Neutrophil (primary cell): ENCODE measurements around the gene CISTR.

Experiments
- H3K27ac ChIP-seq: fragments of 200-600 bp; sonication (generic); 2 replicates; pipeline ENCODE4 v1.5.1; 2016; ENCODE audit warnings: mild to moderate bottlenecking, moderate library complexity
- H3K27me3 ChIP-seq: fragments of 200-600 bp; sonication (generic); 2 replicates; pipeline ENCODE4 v1.6.0; 2016; ENCODE audit warnings: mild to moderate bottlenecking
- H3K36me3 ChIP-seq: fragments of 200-600 bp; sonication (generic); 2 replicates; pipeline ENCODE4 v1.5.1; 2017
- H3K4me1 ChIP-seq, 2 experiments: fragments of 200-600 bp in 1 of 2; sonication (generic) in 1 of 2; 1 replicate in 1 of 2; 2 replicates in 1 of 2; pipeline versions ENCODE4 v1.5.1 to v1.6.1; 2013 to 2016; ENCODE audit warnings: low read depth in 1 of 2, low read length in 1 of 2, mild to moderate bottlenecking in 1 of 2, moderate library complexity in 1 of 2; ENCODE audit not compliant: control insufficient read depth in 1 of 2, insufficient read depth in 1 of 2
- H3K4me3 ChIP-seq, 2 experiments: fragments of 200-600 bp in 1 of 2; sonication (generic) in 1 of 2; 1 replicate in 1 of 2; 2 replicates in 1 of 2; pipeline ENCODE4 v1.5.1; 2013 to 2016; ENCODE audit warnings: low read depth in 1 of 2, low read length in 1 of 2, mild to moderate bottlenecking in 1 of 2, moderate library complexity in 1 of 2
- H3K9me3 ChIP-seq: fragments of 200-600 bp; sonication (generic); 2 replicates; pipeline ENCODE4 v1.5.1; 2016
- TF ChIP-seq, protein P1 (sequence below): fragments of 200-600 bp; sonication (generic); IDR thresholded peaks from 2 replicates; pipeline ENCODE4 v1.5.1; 2016; ENCODE audit warnings: antibody characterized with exemption

CISTR gene

DNA sequence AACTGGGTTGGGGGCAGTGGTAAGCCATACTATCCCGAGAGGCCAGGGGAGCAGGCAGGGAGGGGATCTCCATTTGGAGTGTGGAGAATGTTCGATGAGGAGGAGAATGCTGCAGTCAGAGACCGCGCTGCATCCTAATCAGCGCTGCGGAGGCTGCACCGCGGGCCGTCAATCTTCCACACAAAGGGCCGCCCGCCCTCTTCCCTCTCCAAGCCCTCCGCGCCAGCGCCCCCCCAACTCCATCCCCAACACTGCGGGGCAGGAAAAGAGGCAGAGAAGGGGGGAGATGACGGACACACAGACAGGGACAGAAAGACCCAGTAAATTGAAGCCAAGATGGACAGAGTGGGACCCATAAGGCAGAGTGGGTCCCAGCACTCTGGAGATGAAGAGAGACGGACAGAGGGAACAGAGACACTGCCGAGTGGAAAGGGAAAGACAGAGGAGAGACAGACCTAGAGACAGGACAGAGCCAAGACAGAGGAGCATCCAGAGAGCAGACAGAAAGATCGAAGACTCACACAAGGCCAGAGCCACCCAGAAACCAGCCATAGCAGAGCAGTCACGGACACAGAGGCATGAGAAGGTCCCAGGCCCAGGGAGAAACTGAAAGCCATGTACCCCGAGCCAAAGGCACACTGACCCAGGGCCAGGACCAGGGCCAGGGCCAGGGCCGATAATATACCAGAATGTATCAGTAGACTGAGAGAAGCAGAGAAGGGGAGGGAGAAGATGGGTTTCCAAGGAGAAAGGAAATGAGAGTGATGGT lies 3.5 kb downstream of the CISTR start:
- H3K27me3 ChIP-seq: peaks cover 100% of the 10 kb centered on the region

DNA sequence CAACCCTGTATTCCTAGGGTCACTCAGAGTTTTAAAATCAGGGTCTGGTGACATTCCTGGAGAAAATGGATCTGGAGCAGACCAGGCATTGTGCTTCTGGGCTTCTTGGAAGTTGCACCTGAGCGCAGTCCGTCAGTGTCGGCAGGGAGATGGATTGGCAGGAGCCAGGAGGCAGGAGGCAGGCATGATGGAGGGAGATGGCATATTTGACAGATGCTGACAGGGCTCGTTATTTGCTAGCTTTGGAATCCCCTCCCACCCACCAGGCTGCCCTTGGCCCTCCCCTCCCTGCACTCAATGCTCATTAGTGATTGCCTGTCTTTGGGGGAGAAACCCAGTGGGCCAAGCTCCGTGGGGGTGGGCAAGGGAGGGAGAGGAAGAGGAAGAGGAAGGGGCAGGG lies 4.7 kb downstream of the CISTR start:
- Histone ChIP-seq H3K4me1 (peaks cover 16 to 30% of the 10 kb centered on the region in 2 experiments), H3K36me3 (no peaks in the 10 kb centered on the region), H3K27me3 (peaks cover 100% of the 10 kb centered on the region), H3K9me3 (no peaks in the 10 kb centered on the region), H3K4me3 (no peak overlapping the region), H3K27ac (no peak overlapping the region)
- TF ChIP-seq, protein P1, sequence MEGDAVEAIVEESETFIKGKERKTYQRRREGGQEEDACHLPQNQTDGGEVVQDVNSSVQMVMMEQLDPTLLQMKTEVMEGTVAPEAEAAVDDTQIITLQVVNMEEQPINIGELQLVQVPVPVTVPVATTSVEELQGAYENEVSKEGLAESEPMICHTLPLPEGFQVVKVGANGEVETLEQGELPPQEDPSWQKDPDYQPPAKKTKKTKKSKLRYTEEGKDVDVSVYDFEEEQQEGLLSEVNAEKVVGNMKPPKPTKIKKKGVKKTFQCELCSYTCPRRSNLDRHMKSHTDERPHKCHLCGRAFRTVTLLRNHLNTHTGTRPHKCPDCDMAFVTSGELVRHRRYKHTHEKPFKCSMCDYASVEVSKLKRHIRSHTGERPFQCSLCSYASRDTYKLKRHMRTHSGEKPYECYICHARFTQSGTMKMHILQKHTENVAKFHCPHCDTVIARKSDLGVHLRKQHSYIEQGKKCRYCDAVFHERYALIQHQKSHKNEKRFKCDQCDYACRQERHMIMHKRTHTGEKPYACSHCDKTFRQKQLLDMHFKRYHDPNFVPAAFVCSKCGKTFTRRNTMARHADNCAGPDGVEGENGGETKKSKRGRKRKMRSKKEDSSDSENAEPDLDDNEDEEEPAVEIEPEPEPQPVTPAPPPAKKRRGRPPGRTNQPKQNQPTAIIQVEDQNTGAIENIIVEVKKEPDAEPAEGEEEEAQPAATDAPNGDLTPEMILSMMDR: no peak

More for the DNA sequence above, 3.5 kb downstream of the CISTR start:
- TF ChIP-seq, protein P1: no peak
- Histone ChIP-seq H3K4me1 (peaks cover 14 to 30% of the 10 kb centered on the region in 2 experiments), H3K4me3 (no peak overlapping the region), H3K27ac (no peak overlapping the region), H3K36me3 (no peaks in the 10 kb centered on the region), H3K9me3 (no peaks in the 10 kb centered on the region)

DNA sequence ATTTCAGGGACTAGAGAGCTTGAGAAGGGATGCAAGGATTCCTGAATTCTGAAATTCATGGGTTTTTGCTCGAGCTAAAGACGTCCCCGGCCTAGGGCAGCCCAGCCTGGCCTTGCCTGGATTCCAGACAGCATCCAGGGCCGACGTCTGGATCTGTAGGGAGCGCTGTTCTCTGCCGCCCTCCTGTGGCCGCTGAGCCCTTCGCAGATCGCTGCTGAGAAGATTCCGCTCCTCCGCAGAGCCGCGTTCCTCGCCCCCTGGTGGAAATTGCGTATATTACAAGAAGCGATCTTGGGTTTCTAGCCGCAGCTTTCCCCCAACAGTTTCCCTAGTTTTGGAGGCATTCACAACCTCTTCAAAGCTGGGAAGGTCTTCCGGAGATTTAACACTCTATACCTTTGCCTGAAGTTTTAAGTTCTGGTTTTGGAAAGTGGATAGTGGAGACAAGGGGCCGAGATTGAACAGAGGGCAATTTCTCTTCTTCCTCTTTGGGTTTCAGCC lies 5.1 kb downstream of the CISTR start:
- peaks cover 100% of the 10 kb centered on the region for H3K27me3 ChIP-seq
- no peak overlapping the region for H3K27ac ChIP-seq

DNA sequence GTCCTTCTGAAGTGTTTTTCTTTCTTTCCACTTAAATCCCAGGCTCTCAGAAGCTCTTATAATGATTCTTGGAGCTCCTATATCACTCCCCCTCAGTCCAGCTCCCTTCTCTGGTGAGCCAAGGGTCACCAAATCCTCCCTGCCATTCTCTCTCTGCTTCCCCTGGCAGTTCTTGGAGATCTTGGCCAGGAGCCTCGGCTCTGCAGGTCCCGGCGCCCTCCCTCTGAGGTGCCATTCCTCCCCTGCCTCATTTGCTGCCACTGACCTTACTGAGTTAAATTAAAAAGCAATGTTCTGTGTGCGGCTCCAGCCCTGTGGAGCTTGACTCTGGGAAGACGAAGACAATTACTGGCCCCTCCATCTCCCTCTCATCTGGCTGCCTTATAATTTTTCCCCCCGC lies 7.0 kb downstream of the CISTR start:
- no peak overlapping the region for H3K27ac ChIP-seq
- TF ChIP-seq, protein P1: no peak
- H3K9me3 ChIP-seq: no peaks in the 10 kb centered on the region
- peaks cover 100% of the 10 kb centered on the region for H3K27me3 ChIP-seq
- H3K4me1 ChIP-seq: peaks cover 5 to 14% of the 10 kb centered on the region in 2 experiments
- no peaks in the 10 kb centered on the region for H3K36me3 ChIP-seq
- no peak overlapping the region for H3K4me3 ChIP-seq

More for the DNA sequence above, 5.1 kb downstream of the CISTR start:
- H3K4me3 ChIP-seq: no peak overlapping the region
- no peaks in the 10 kb centered on the region for H3K36me3 ChIP-seq
- no peaks in the 10 kb centered on the region for H3K9me3 ChIP-seq
- H3K4me1 ChIP-seq: peaks cover 14 to 26% of the 10 kb centered on the region in 2 experiments
- TF ChIP-seq, protein P1: peak; percentile 99

DNA sequence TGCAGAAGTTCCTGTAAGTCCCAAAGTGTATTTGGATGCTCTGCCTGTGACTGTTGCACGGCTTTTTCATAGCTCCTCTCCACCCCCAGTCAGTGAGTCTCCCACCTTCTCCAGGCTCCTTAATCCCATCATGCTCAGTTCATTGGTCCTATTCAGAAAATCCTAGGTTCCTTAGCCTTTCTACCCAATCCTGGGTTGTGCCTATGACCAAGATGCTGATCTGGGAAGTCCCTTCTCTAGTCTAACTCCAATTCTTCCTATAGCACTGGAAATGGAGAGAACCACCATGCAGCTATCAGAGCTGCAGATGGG lies 7.7 kb downstream of the CISTR start:
- no peak overlapping the region for H3K27ac ChIP-seq
- no peaks in the 10 kb centered on the region for H3K36me3 ChIP-seq
- H3K4me3 ChIP-seq: no peak overlapping the region
- H3K9me3 ChIP-seq: no peaks in the 10 kb centered on the region
- H3K4me1 ChIP-seq: peaks cover 5 to 14% of the 10 kb centered on the region in 2 experiments
- TF ChIP-seq, protein P1: no peak
- H3K27me3 ChIP-seq: peaks cover 100% of the 10 kb centered on the region
